PC-9 (cell line): ENCODE data around the gene CROCC2.

Experiments used
- EZH2 ChIP-seq: fragments of 200-600 bp; sonication (generic); IDR thresholded peaks from 2 replicates; pipeline ENCODE4 v1.8.0; 2017; ENCODE audit warnings: antibody characterized with exemption, low read depth
- TF ChIP-seq, protein P1 (sequence below): fragments of 200-600 bp; sonication (generic); conservative IDR thresholded peaks from 2 replicates; pipeline ENCODE4 v1.6.1; 2017; ENCODE audit warnings: mixed run types, antibody characterized with exemption, mild to moderate bottlenecking, moderate library complexity

DNA sequence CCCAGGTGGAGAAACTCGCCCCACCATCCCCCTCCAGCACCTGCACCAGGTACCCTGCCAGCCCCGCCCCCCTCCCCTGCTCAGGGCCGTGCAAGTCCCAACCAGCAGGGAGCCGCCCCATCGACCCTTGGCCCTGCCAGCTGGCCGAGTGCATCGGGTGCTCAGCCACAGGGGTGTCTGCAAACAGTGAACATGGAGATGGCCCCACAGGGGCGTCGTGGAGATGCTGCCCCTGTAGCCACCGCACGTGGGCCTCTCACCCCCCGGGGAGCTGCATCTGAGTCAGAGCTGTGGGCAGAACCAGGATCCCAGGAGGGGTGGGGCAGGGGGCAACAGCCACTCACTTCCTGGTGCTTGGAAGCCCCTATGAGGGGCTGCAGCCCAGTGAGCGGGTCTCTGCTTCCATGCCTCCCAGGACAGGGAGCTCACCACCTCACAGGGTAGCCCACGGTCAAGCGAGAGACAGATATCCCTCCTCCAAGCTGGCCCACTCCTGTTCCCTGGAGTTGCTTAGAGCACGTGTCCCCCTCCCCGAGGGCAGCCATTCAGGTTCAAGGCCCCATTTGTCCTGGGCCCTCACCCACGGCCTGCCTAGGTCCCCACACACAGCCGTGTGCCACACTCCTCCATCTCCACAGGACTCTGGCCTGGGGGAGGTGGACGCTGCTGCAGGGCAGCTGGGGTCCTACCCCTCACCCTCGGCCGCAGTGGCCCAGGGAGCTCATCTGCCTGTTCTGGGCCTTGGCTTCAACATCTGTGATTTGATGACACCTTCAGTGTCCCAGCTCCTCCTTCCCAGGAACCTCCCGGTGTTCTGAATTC is 9.1 kb upstream of the CROCC2 start:
- TF ChIP-seq, protein P1, sequence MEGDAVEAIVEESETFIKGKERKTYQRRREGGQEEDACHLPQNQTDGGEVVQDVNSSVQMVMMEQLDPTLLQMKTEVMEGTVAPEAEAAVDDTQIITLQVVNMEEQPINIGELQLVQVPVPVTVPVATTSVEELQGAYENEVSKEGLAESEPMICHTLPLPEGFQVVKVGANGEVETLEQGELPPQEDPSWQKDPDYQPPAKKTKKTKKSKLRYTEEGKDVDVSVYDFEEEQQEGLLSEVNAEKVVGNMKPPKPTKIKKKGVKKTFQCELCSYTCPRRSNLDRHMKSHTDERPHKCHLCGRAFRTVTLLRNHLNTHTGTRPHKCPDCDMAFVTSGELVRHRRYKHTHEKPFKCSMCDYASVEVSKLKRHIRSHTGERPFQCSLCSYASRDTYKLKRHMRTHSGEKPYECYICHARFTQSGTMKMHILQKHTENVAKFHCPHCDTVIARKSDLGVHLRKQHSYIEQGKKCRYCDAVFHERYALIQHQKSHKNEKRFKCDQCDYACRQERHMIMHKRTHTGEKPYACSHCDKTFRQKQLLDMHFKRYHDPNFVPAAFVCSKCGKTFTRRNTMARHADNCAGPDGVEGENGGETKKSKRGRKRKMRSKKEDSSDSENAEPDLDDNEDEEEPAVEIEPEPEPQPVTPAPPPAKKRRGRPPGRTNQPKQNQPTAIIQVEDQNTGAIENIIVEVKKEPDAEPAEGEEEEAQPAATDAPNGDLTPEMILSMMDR: no peak
- TF ChIP-seq EZH2: no peak
